WERI-Rb-1 (cell line): ENCODE results near the gene TBATA.

Source experiments
- DNase-seq: peaks from one replicate; pipeline ENCODE4 v3.0.0-alpha.2; 2020
- H3K27ac ChIP-seq: fragments of 250-450 bp; sonication (Bioruptor Pico); 2 replicates; pipeline ENCODE4 v1.5.1; 2020; ENCODE audit warnings: mild to moderate bottlenecking, moderate library complexity
- H3K27me3 ChIP-seq: fragments of 250-450 bp; sonication (Bioruptor Pico); 2 replicates; pipeline ENCODE4 v1.5.1; 2021; ENCODE audit warnings: mild to moderate bottlenecking, low read depth, moderate library complexity; ENCODE audit not compliant: insufficient read depth, severe bottlenecking
- H3K36me3 ChIP-seq: fragments of 250-450 bp; sonication (Bioruptor Pico); 2 replicates; pipeline ENCODE4 v1.5.1; 2020; ENCODE audit warnings: mild to moderate bottlenecking, moderate library complexity
- H3K4me3 ChIP-seq: 2 replicates; pipeline ENCODE4 v1.5.1; 2011; ENCODE audit warnings: low read depth, mild to moderate bottlenecking, control low read depth, low read length
- H3K9me3 ChIP-seq: fragments of 250-450 bp; sonication (Bioruptor Pico); 2 replicates; pipeline ENCODE4 v1.5.1; 2021; ENCODE audit warnings: mild to moderate bottlenecking, moderate library complexity; ENCODE audit not compliant: severe bottlenecking
- TF ChIP-seq, protein P1 (sequence below): IDR thresholded peaks from 2 replicates; pipeline ENCODE4 v1.5.1; 2011; ENCODE audit warnings: low read depth, mild to moderate bottlenecking, control low read depth, inconsistent platforms, low read length

TBATA gene

DNA sequence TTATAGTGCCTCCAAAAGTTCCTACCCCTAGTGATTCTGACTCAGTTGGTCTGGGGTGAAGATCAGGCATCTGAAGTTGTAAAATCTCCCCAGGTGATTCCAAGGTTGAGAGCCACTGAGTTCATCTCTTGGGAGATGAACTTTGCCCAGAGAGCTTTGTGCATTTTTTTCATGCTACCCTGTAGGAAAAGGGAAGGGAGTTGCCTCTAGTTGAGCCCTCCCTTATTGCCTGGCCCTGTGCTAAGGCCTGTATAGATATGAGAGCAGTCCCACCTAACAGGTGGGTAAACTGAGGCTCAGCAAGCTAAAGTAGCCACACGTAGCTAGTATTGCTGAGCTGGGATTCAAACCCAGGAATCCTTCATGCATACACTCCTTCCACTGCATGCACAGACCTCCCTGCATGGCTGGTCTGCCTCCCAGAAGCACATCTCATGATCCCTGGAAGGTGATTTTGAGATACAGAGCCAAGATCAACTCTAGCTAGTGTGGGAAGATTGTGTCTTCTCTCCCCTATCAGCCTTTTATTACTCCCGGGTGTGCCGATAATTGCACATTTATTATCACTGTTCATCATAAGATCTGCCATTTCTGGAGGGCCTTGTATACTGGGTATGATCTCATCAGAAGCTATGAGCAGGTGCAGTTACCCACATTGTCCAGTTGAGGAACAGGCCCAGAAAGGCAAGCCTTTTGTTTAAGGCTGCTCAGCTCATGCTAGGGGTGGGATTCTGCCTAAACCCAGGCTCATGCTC is 47.0 kb downstream of the TBATA start:
- TF ChIP-seq, protein P1, sequence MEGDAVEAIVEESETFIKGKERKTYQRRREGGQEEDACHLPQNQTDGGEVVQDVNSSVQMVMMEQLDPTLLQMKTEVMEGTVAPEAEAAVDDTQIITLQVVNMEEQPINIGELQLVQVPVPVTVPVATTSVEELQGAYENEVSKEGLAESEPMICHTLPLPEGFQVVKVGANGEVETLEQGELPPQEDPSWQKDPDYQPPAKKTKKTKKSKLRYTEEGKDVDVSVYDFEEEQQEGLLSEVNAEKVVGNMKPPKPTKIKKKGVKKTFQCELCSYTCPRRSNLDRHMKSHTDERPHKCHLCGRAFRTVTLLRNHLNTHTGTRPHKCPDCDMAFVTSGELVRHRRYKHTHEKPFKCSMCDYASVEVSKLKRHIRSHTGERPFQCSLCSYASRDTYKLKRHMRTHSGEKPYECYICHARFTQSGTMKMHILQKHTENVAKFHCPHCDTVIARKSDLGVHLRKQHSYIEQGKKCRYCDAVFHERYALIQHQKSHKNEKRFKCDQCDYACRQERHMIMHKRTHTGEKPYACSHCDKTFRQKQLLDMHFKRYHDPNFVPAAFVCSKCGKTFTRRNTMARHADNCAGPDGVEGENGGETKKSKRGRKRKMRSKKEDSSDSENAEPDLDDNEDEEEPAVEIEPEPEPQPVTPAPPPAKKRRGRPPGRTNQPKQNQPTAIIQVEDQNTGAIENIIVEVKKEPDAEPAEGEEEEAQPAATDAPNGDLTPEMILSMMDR: peak; percentile 25; the same call in 1 of the 2 replicates
- no peak for DNase-seq
- no peaks in the 10 kb centered on the region for H3K36me3 ChIP-seq

DNA sequence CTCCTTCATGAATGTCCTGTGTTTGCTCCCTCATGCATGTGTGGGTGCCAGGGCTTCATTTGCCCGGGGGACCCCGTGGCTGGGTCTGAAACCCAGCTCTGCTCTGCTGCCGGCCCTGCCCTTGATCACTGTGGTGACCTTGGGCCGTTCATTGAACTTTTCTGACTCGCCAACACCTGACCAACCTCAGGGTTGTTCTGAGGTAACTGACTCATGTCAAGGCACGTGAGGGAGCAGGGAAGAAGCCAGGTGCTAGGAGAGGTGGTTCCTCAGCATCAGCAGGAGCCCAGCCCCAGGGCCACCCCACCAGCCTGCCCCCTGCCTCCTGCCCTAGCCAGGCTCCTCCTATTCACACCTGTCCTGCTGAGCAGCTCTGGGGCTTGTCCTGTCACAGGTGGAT is 47.9 kb downstream of the TBATA start:
- H3K27me3 ChIP-seq: no peaks in the 10 kb centered on the region
- DNase-seq: no peak
- H3K9me3 ChIP-seq: no peaks in the 10 kb centered on the region
- no peak overlapping the region for H3K4me3 ChIP-seq
- no peak overlapping the region for H3K27ac ChIP-seq
- TF ChIP-seq, protein P1: no peak
- H3K36me3 ChIP-seq: no peaks in the 10 kb centered on the region

More for the DNA sequence above, 47.0 kb downstream of the TBATA start:
- Histone ChIP-seq H3K9me3 (no peaks in the 10 kb centered on the region), H3K4me3 (no peak overlapping the region), H3K27me3 (no peaks in the 10 kb centered on the region), H3K27ac (no peak overlapping the region)

DNA sequence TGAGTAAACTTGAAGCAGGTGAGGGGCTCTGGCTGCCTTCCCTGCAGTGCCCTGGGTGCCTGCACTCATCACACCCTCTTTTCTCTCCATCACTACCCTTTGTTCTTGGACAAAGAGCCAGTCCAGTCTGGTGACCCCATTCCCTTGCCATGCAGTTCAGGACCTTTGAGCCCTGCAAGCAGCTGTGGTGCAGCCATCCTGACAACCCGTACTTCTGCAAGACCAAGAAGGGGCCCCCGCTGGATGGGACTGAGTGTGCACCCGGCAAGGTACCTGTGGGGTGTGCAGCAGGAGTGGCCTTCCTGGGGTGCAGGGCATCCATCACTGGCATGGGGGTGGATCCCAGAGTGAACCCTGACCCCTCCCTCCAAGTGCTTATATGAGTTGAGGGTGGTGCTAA is 48.7 kb downstream of the TBATA start:
- H3K4me3 ChIP-seq: no peak overlapping the region
- no peak for DNase-seq
- H3K27ac ChIP-seq: no peak overlapping the region
- no peaks in the 10 kb centered on the region for H3K36me3 ChIP-seq
- H3K27me3 ChIP-seq: no peaks in the 10 kb centered on the region
- H3K9me3 ChIP-seq: no peaks in the 10 kb centered on the region
- TF ChIP-seq, protein P1: no peak

DNA sequence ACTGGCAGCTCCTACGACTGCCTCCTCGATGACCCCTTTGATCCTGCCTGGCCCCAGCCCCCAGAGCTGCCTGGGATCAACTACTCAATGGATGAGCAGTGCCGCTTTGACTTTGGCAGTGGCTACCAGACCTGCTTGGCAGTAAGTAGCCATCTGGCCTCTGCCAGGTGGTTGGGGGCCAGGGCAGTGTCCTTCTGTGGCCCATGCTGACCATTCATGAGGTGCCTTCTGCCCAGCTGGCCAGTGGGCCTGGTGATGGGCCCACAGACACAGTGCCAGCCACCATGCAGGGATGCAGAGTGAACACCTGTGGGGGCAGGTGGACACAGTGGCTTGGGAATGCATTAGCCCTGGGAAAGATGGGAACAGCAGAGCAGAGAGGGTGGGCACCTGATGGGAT is 50.0 kb downstream of the TBATA start:
- no peak overlapping the region for H3K4me3 ChIP-seq
- no peaks in the 10 kb centered on the region for H3K9me3 ChIP-seq
- TF ChIP-seq, protein P1: no peak
- no peaks in the 10 kb centered on the region for H3K27me3 ChIP-seq
- no peak for DNase-seq
- H3K27ac ChIP-seq: no peak overlapping the region
- no peaks in the 10 kb centered on the region for H3K36me3 ChIP-seq

DNA sequence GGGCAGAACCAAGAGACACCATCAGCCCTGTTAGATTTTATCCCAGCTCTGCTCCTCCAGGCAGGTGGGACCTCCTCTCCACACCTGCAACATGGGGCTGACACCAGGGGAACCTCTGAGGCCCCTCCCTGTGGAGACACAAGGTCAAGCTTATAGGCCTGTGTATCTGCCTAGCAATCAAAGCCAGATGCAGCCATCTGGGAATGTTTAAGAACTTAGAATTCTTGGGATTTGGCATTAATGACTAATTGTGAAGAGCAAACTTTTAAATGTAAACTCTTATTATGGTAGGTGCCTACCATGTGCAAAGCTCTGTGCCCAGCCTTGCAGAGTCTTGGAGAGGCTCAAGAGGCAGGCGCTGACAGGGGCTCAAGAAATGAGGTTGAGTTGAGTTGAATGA is 52.1 kb downstream of the TBATA start:
- no peak for DNase-seq
- Histone ChIP-seq H3K9me3 (no peaks in the 10 kb centered on the region), H3K4me3 (no peak overlapping the region), H3K27ac (no peak overlapping the region), H3K27me3 (no peaks in the 10 kb centered on the region), H3K36me3 (no peaks in the 10 kb centered on the region)
- TF ChIP-seq, protein P1: no peak

DNA sequence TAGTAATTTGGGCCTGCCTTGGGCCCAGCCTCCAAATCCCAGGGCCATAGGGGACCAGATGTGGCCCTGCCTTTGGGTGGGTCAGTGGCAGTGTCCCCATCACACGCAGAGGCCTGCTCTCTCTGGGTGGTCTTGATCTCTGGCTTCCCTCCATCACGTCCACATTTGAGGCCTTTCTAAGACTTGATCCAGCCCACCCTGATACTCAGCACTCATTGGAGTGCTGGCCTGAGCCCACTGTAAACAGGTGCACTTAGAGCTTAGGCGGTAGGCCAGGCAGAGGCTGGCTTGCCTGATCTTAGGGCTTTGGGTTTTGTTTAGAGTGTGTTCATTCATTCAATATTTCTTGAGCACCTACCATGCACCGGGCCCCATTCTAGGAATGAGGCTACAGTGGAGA is 52.6 kb downstream of the TBATA start:
- no peak for DNase-seq
- Histone ChIP-seq H3K4me3 (no peak overlapping the region), H3K9me3 (no peaks in the 10 kb centered on the region), H3K36me3 (no peaks in the 10 kb centered on the region), H3K27me3 (no peaks in the 10 kb centered on the region), H3K27ac (no peak overlapping the region)
- TF ChIP-seq, protein P1: no peak
